Suppressor macrophage treated with lipopolysaccharide for 1 hour (primary cell): ENCODE results near the gene OR51B5.
"Not testable (repeated sequence)": the region's sequence is repeated elsewhere in the genome, so short reads cannot be mapped to it uniquely, and the experiment has no call there.

ENCODE experiments used
- DNase-seq, 3 donors: peaks; one replicate each; pipeline ENCODE4 v3.0.0-alpha.2; 2020 to 2022

The OR51B5 gene

GRCh38 chr11:5343474-5344335 is at the start of gene OR51B5:
TSS of gene OR51B5 (minus strand) at chr11:5343524. CDS start at chr11:5343524, 0 bp downstream.
- no peak for DNase-seq

- no peak for DNase-seq
Measured at GRCh38 chr11:5390210-5390609, 46.9 kb upstream of the OR51B5 start.

- no peak for DNase-seq
Measured at GRCh38 chr11:5384335-5384734, 41.0 kb upstream of the OR51B5 start.

- DNase-seq, result no peak
Measured at GRCh38 chr11:5383576-5383975, 40.3 kb upstream of the OR51B5 start, which contains the start of gene OR51M1. TSS of gene OR51M1 (plus strand) at chr11:5383812. CDS start at chr11:5389399, 5,587 bp downstream.

- peak; percentile 67 to 78 (median 72) for DNase-seq
Measured at GRCh38 chr11:5380740-5381342, 37.5 kb upstream of the OR51B5 start.

GRCh38 chr11:5369789-5370188 is 26.5 kb upstream of the OR51B5 start:
- peak in 1 of 3 donors; percentile 1 for DNase-seq

- no peak for DNase-seq
Measured at GRCh38 chr11:5368502-5369043, 25.2 kb upstream of the OR51B5 start.

- DNase-seq, result no peak
Measured at GRCh38 chr11:5367448-5368074, 24.2 kb upstream of the OR51B5 start.

- no peak for DNase-seq
Measured at GRCh38 chr11:5366856-5367255, 23.5 kb upstream of the OR51B5 start.

- DNase-seq, result not testable (repeated sequence)
Measured at GRCh38 chr11:5366365-5366764, 23.0 kb upstream of the OR51B5 start.

- DNase-seq, result no peak
Measured at GRCh38 chr11:5364214-5364613, 20.9 kb upstream of the OR51B5 start.

GRCh38 chr11:5363679-5364078 is 20.4 kb upstream of the OR51B5 start:
- DNase-seq, result no peak

GRCh38 chr11:5362017-5362625 is 18.8 kb upstream of the OR51B5 start:
- DNase-seq, result no peak

- not testable (repeated sequence) for DNase-seq
Measured at GRCh38 chr11:5356031-5356430, 12.7 kb upstream of the OR51B5 start.

- no peak for DNase-seq
Measured at GRCh38 chr11:5351208-5351607, 7.9 kb upstream of the OR51B5 start, which contains the start of gene OR51B6. TSS of gene OR51B6 (plus strand) at chr11:5351508. CDS start at chr11:5351508, 0 bp downstream.

- no peak for DNase-seq
Measured at GRCh38 chr11:5349550-5349949, 6.2 kb upstream of the OR51B5 start.

- DNase-seq, result no peak
Measured at GRCh38 chr11:5348551-5349194, 5.3 kb upstream of the OR51B5 start.

GRCh38 chr11:5345831-5346230 is 2.5 kb upstream of the OR51B5 start:
- no peak for DNase-seq

- DNase-seq, result no peak
Measured at GRCh38 chr11:5339771-5340322, 3.5 kb downstream of the OR51B5 start.

- DNase-seq, result not testable (repeated sequence)
Measured at GRCh38 chr11:5337253-5337652, 6.1 kb downstream of the OR51B5 start.

- no peak for DNase-seq
Measured at GRCh38 chr11:5336331-5336730, 7.0 kb downstream of the OR51B5 start.

- DNase-seq, result no peak
Measured at GRCh38 chr11:5335170-5335569, 8.2 kb downstream of the OR51B5 start.
